OCI-LY3 (cell line): ENCODE data around the gene PROCR.

Experiments
- H2AFZ ChIP-seq: fragments of 200-600, 300-600 bp; shearing (Covaris generic); 2 replicates; pipeline ENCODE4 v1.6.0; 2014; ENCODE audit warnings: antibody characterized with exemption, low read depth, low read length
- H3K27ac ChIP-seq: fragments of 200-600, 300-600 bp; sonication (generic); 2 replicates; pipeline ENCODE4 v1.5.1; 2014; ENCODE audit warnings: mild to moderate bottlenecking, low read length, moderate library complexity, mixed read lengths
- H3K27me3 ChIP-seq: fragments of 200-600, 300-600 bp; sonication (generic); 2 replicates; pipeline ENCODE4 v1.6.1; 2014; ENCODE audit warnings: low read depth, low read length, mixed read lengths
- H3K36me3 ChIP-seq: fragments of 200-600, 300-600 bp; sonication (generic); replicated peaks from 2 replicates; pipeline ENCODE3; 2014; ENCODE audit warnings: low read depth, low read length, mixed read lengths
- H3K4me1 ChIP-seq: fragments of 300-600, 200-600 bp; sonication (generic); 2 replicates; pipeline ENCODE4 v1.6.1; 2014; ENCODE audit warnings: low read length, mixed read lengths
- H3K4me2 ChIP-seq: fragments of 200-600, 300-600 bp; sonication (generic); 2 replicates; pipeline ENCODE4 v1.6.1; 2014; ENCODE audit warnings: low read length, mixed read lengths
- H3K4me3 ChIP-seq: fragments of 300-600, 200-600 bp; sonication (generic); 2 replicates; pipeline ENCODE4 v1.5.1; 2014; ENCODE audit warnings: antibody characterized with exemption, mild to moderate bottlenecking, low read length, moderate library complexity
- H3K79me2 ChIP-seq: fragments of 300-600, 200-600 bp; shearing (Covaris generic); 2 replicates; pipeline ENCODE4 v1.6.1; 2014; ENCODE audit warnings: mild to moderate bottlenecking, low read length, mixed read lengths
- H3K9ac ChIP-seq: fragments of 300-600, 200-600 bp; shearing (Covaris generic); 2 replicates; pipeline ENCODE4 v1.6.0; 2014; ENCODE audit warnings: mild to moderate bottlenecking, low read length, moderate library complexity
- H3K9me3 ChIP-seq: fragments of 200-600, 300-600 bp; shearing (Covaris generic); 2 replicates; pipeline ENCODE4 v1.6.1; 2014; ENCODE audit warnings: low read length, mixed read lengths; ENCODE audit not compliant: insufficient read depth
- H4K20me1 ChIP-seq: fragments of 200-600, 300-600 bp; sonication (generic); 2 replicates; pipeline ENCODE4 v1.6.1; 2016; ENCODE audit warnings: low read length, mixed read lengths; ENCODE audit not compliant: insufficient read depth
- EZH2phosphoT487 ChIP-seq: fragments of 200-600 bp; shearing (Covaris generic); IDR thresholded peaks from 2 replicates; pipeline ENCODE4 v1.6.1; 2018; ENCODE audit warnings: antibody characterized with exemption, mixed run types, low read depth
- TF ChIP-seq, protein P1 (sequence below): fragments of 200-600, 300-600 bp; sonication (generic); IDR thresholded peaks from 2 replicates; pipeline ENCODE4 v1.5.1; 2014; ENCODE audit warnings: antibody characterized with exemption, low read length, low read depth

Gene PROCR

DNA sequence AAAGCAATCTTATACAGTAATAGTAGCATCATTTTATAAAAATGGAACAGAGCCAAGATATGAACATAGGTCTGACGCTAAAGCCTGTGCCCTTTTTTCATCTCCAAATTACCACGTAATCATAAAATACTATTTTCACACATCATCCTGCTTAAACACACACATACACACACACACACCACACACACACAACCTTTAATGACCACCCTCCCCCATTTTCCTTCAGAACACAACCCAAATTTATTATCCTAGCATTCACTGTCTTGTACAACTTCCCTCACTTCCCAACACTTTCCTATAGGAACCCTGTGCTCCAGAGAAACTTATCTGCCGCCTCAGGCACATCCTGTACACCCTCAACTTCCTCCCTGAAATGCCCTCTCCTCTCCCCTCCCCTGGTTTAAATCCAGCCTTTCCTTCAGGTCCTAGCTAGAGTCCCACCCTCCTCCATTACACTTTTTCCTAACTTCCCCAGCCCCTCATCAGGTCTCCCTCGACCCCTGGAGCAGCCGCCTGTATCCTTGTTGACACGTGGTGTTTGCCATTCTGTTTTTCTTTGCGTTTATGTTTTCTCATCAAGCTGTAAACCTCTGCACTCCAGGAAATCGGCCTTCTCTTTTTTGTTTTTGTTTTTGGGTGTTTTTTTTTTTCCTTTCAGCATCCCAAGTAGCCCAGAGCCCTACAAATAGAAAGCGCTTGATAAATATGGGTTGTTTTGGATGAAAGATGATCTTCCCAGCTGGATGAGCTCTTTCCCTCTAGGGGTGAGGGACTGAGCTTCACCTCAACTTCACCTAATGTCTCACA is 53.6 kb downstream of the PROCR start:
- H3K4me2 ChIP-seq = no peak overlapping the region
- no peaks in the 10 kb centered on the region for H3K79me2 ChIP-seq
- H3K9me3 ChIP-seq = no peaks in the 10 kb centered on the region
- no peak overlapping the region for H3K27ac ChIP-seq
- no peaks in the 10 kb centered on the region for H4K20me1 ChIP-seq
- no peak overlapping the region for H2AFZ ChIP-seq
- no peaks in the 10 kb centered on the region for H3K4me1 ChIP-seq
- no peaks in the 10 kb centered on the region for H3K36me3 ChIP-seq
- no peak for TF ChIP-seq EZH2phosphoT487
- TF ChIP-seq, protein P1, sequence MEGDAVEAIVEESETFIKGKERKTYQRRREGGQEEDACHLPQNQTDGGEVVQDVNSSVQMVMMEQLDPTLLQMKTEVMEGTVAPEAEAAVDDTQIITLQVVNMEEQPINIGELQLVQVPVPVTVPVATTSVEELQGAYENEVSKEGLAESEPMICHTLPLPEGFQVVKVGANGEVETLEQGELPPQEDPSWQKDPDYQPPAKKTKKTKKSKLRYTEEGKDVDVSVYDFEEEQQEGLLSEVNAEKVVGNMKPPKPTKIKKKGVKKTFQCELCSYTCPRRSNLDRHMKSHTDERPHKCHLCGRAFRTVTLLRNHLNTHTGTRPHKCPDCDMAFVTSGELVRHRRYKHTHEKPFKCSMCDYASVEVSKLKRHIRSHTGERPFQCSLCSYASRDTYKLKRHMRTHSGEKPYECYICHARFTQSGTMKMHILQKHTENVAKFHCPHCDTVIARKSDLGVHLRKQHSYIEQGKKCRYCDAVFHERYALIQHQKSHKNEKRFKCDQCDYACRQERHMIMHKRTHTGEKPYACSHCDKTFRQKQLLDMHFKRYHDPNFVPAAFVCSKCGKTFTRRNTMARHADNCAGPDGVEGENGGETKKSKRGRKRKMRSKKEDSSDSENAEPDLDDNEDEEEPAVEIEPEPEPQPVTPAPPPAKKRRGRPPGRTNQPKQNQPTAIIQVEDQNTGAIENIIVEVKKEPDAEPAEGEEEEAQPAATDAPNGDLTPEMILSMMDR = no peak
- peaks cover 33% of the 10 kb centered on the region for H3K27me3 ChIP-seq
- H3K4me3 ChIP-seq = no peak overlapping the region
- no peak overlapping the region for H3K9ac ChIP-seq

DNA sequence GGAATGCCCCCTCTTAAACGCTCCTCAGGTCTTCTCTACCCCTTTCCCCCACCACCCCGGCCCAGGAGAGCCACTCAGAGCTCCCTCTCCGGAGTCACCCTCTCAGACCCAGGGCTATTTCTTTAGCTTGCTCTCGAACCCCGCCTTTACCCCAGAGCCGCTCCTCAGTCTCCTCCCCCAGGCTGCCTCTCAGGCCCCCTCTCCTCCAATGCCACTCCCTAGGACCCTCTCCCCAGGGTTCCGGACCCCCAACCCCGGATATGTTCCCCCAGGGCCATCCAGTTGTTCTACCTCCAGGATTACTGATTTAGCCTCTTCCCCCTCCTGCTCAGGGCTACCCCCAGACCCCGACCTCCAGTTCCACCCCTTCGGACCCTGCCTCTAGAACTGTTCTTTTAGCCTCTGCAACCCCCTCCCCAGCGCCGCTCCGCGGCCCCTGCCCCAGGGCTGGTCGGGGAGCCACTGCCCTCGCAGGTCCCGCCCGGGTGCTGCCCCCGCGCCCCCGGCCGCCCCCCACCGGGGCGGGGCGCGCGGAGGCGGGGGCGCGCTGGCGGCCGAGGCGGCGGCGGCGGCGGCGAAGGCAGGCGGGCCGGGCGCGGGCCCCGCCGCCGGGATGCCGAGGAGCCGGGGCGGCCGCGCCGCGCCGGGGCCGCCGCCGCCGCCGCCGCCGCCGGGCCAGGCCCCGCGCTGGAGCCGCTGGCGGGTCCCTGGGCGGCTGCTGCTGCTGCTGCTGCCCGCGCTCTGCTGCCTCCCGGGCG is 54.4 kb downstream of the PROCR start, which contains the start of gene MMP24:
TSS of gene MMP24 (plus strand) at position 565 of the 758 bp plus-strand sequence. CDS start at position 614, 49 bp downstream.
- H3K36me3 ChIP-seq = no peaks in the 10 kb centered on the region
- H3K9me3 ChIP-seq = no peaks in the 10 kb centered on the region
- no peak within 1 kb of the TSS for H3K9ac ChIP-seq
- H3K79me2 ChIP-seq = no peaks in the 10 kb centered on the region
- no peak within 1 kb of the TSS for H2AFZ ChIP-seq
- no peaks in the 10 kb centered on the region for H4K20me1 ChIP-seq
- H3K27ac ChIP-seq = no peak within 1 kb of the TSS
- no peak within 1 kb of the TSS for H3K4me2 ChIP-seq
- H3K4me3 ChIP-seq = no peak within 1 kb of the TSS
- H3K27me3 ChIP-seq = peaks cover 37% of the 10 kb centered on the region
- no peak for TF ChIP-seq EZH2phosphoT487
- TF ChIP-seq, protein P1 = no peak
- no peaks in the 10 kb centered on the region for H3K4me1 ChIP-seq
